ENCODE results near the gene MEF2C. TPM values are rescaled to one million over a fixed set of nuclear protein-coding genes. Genes with fewer than 3 reads are reported as not detected.

MEF2C gene
- total RNA-seq, 2 donors from 2014 or later = 10.0 to 27.4 TPM

GRCh38 chr5:88677943-88678769 is 204.8 kb downstream of the MEF2C start:
- DNase-seq (no peak), ATAC-seq (no peak)
- intact Hi-C loops (cut with DNase I, micrococcal nuclease) = loop anchor here in 1 of 2 donors (5.0 kb wide), 1 partner anchor 536 kb away; no protein-coding TSS in a partner anchor

- intact Hi-C loops (cut with DNase I, micrococcal nuclease) = loop anchor here in 1 of 2 donors (5.0 kb wide), 1 partner anchor 535 kb away; no protein-coding TSS in a partner anchor
- DNase-seq (no peak), ATAC-seq (no peak)
Measured at GRCh38 chr5:88677376-88677895, 205.5 kb downstream of the MEF2C start.

GRCh38 chr5:88676637-88677375 is 206.2 kb downstream of the MEF2C start:
- intact Hi-C loops (cut with DNase I, micrococcal nuclease) = loop anchor here in 1 of 2 donors (5.0 kb wide), 1 partner anchor 535 kb away; no protein-coding TSS in a partner anchor
- ATAC-seq = no peak
- no peak for DNase-seq

GRCh38 chr5:88675708-88676636 is 207.0 kb downstream of the MEF2C start:
- DNase-seq (peak; percentile 60 to 62), ATAC-seq (peak; percentile 82)
- intact Hi-C loops (cut with DNase I, micrococcal nuclease) = loop anchor here in 1 of 2 donors (5.0 kb wide), 1 partner anchor 534 kb away; no protein-coding TSS in a partner anchor

GRCh38 chr5:88675168-88675707 is 207.7 kb downstream of the MEF2C start:
- ATAC-seq (peak; percentile 9), DNase-seq (no peak)
- intact Hi-C loops (cut with DNase I, micrococcal nuclease) = loop anchor here in 1 of 2 donors (5.0 kb wide), 1 partner anchor 533 kb away; no protein-coding TSS in a partner anchor

- intact Hi-C loops (cut with DNase I, micrococcal nuclease) = loop anchor here in 1 of 2 donors (5.0 kb wide), 1 partner anchor 532 kb away; no protein-coding TSS in a partner anchor
- peak; percentile 67 for ATAC-seq
- DNase-seq = peak in 1 of 2 donors; percentile 46
Measured at GRCh38 chr5:88674356-88675167, 208.4 kb downstream of the MEF2C start.

- intact Hi-C loops (cut with DNase I, micrococcal nuclease) = no loop called here
- DNase-seq (no peak), ATAC-seq (no peak)
Measured at GRCh38 chr5:88673253-88674105, 209.5 kb downstream of the MEF2C start.

- intact Hi-C loops (cut with DNase I, micrococcal nuclease) = no loop called here
- no peak for ATAC-seq
- no peak for DNase-seq
Measured at GRCh38 chr5:88672644-88673252, 210.2 kb downstream of the MEF2C start.

GRCh38 chr5:88671505-88672499 is 211.2 kb downstream of the MEF2C start:
- DNase-seq = no peak
- intact Hi-C loops (cut with DNase I, micrococcal nuclease) = no loop called here
- ATAC-seq = no peak

- ATAC-seq (no peak), DNase-seq (no peak)
- intact Hi-C loops (cut with DNase I, micrococcal nuclease) = no loop called here
Measured at GRCh38 chr5:88671106-88671504, 211.9 kb downstream of the MEF2C start.

GRCh38 chr5:88670461-88670860 is 212.5 kb downstream of the MEF2C start:
- DNase-seq = no peak
- ATAC-seq = no peak
- intact Hi-C loops (cut with DNase I, micrococcal nuclease) = no loop called here

- no peak for ATAC-seq
- intact Hi-C loops (cut with DNase I, micrococcal nuclease) = no loop called here
- no peak for DNase-seq
Measured at GRCh38 chr5:88669371-88670050, 213.5 kb downstream of the MEF2C start.

GRCh38 chr5:88667496-88668201 is 215.3 kb downstream of the MEF2C start:
- intact Hi-C loops (cut with DNase I, micrococcal nuclease) = no loop called here
- ATAC-seq (no peak), DNase-seq (no peak)

Measured in left colon (tissue), 2 donors.